GM23338 (cell line): ENCODE measurements around the gene IL23R.

Experiments used
- CTCF ChIP-seq, 2 experiments: fragments of 200-600 bp in 1 of 2; sonication (generic) in 1 of 2; conservative IDR thresholded peaks; 2 replicates each; pipeline versions ENCODE4 v1.5.1 to v1.6.1; 2016 to 2017; ENCODE audit warnings: antibody characterized with exemption in 2 of 2, low read depth in 2 of 2, mild to moderate bottlenecking in 2 of 2, moderate library complexity in 1 of 2
- EZH2 ChIP-seq: fragments of 200-600 bp; sonication (generic); IDR thresholded peaks from one replicate; pipeline ENCODE4 v1.8.0; 2017; ENCODE audit warnings: antibody characterized with exemption, mild to moderate bottlenecking, low read depth; ENCODE audit not compliant: unreplicated experiment
- EZH2phosphoT487 ChIP-seq: fragments of 200-600 bp; sonication (generic); IDR thresholded peaks from one replicate; pipeline ENCODE4 v1.8.1; 2018; ENCODE audit warnings: antibody characterized with exemption; ENCODE audit not compliant: unreplicated experiment
- POLR2AphosphoS5 ChIP-seq: IDR thresholded peaks from 2 replicates; pipeline ENCODE4 v1.6.1; 2016; ENCODE audit warnings: antibody characterized with exemption, low read depth

- TF ChIP-seq CTCF (conservative IDR thresholded peaks at IDR 0.05; ENCODE audit: low read depth in 2 of 2): no peak
- no peak for TF ChIP-seq POLR2AphosphoS5
- TF ChIP-seq EZH2: no peak
- no peak for TF ChIP-seq EZH2phosphoT487
Observed at GRCh38 chr1:67250051-67250653, 83.9 kb downstream of the IL23R start.
